ENCODE results near the gene DAPK1.

Gene DAPK1

GRCh38 chr9:87746186-87746585 is 248.5 kb downstream of the DAPK1 start:
- no peak overlapping the region for H3K9ac ChIP-seq (ENCODE audit: low read length)
- no peaks in the 10 kb centered on the region for H4K20me1 ChIP-seq (ENCODE audit: insufficient read depth, low read length)
- H3K4me1 ChIP-seq (ENCODE audit: low read length) = no peaks in the 10 kb centered on the region
- no peaks in the 10 kb centered on the region for H3K79me2 ChIP-seq (ENCODE audit: low read length)
- no peak overlapping the region for H2AFZ ChIP-seq (ENCODE audit: low read length)
- no peaks in the 10 kb centered on the region for H3K36me3 ChIP-seq (replicated peaks; ENCODE audit: insufficient read depth, low read length)
- no peak overlapping the region for H3K4me2 ChIP-seq (ENCODE audit: low read depth, low read length)
- TF ChIP-seq EZH2 (optimal IDR thresholded peaks at IDR 0.05; ENCODE audit: low read depth, low read length) (no peak), CTCF (IDR thresholded peaks at IDR 0.05; ENCODE audit: low read length) (no peak), EZH2phosphoT487 (IDR thresholded peaks at IDR 0.05; ENCODE audit: low read length) (no peak)
- no peak for DNase-seq
- H3K9me2 ChIP-seq (replicated peaks; ENCODE audit: insufficient read depth, low read length) = no peaks in the 10 kb centered on the region
- H3K4me3 ChIP-seq (ENCODE audit: low read length) = no peak overlapping the region
- no peaks in the 10 kb centered on the region for H3K27me3 ChIP-seq (replicated peaks; ENCODE audit: insufficient read depth, low read length)
- H3K27ac ChIP-seq (ENCODE audit: low read length) = no peak overlapping the region
- H3F3A ChIP-seq (ENCODE audit: insufficient read depth, low read length) = no peaks in the 10 kb centered on the region
- no peaks in the 10 kb centered on the region for H3K9me3 ChIP-seq (replicated peaks; ENCODE audit: insufficient read depth, low read length)

- Histone ChIP-seq H3F3A (ENCODE audit: insufficient read depth, low read length) (no peaks in the 10 kb centered on the region), H3K9me2 (replicated peaks; ENCODE audit: insufficient read depth, low read length) (no peaks in the 10 kb centered on the region), H3K4me1 (ENCODE audit: low read length) (no peaks in the 10 kb centered on the region), H3K4me3 (ENCODE audit: low read length) (no peak overlapping the region), H4K20me1 (ENCODE audit: insufficient read depth, low read length) (no peaks in the 10 kb centered on the region), H3K36me3 (replicated peaks; ENCODE audit: insufficient read depth, low read length) (no peaks in the 10 kb centered on the region), H3K9me3 (replicated peaks; ENCODE audit: insufficient read depth, low read length) (no peaks in the 10 kb centered on the region), H3K79me2 (ENCODE audit: low read length) (no peaks in the 10 kb centered on the region), H3K4me2 (ENCODE audit: low read depth, low read length) (no peak overlapping the region), H3K27me3 (replicated peaks; ENCODE audit: insufficient read depth, low read length) (no peaks in the 10 kb centered on the region), H3K27ac (ENCODE audit: low read length) (no peak overlapping the region), H2AFZ (ENCODE audit: low read length) (no peak overlapping the region), H3K9ac (ENCODE audit: low read length) (no peak overlapping the region)
- TF ChIP-seq CTCF (IDR thresholded peaks at IDR 0.05; ENCODE audit: low read length) (no peak), EZH2 (optimal IDR thresholded peaks at IDR 0.05; ENCODE audit: low read depth, low read length) (no peak), EZH2phosphoT487 (IDR thresholded peaks at IDR 0.05; ENCODE audit: low read length) (no peak)
- no peak for DNase-seq
These were observed 251.2 kb downstream of the DAPK1 start for GRCh38 chr9:87748881-87749280.

- no peak overlapping the region for H3K4me2 ChIP-seq (ENCODE audit: low read depth, low read length)
- no peaks in the 10 kb centered on the region for H3F3A ChIP-seq (ENCODE audit: insufficient read depth, low read length)
- no peak overlapping the region for H3K4me3 ChIP-seq (ENCODE audit: low read length)
- no peaks in the 10 kb centered on the region for H3K4me1 ChIP-seq (ENCODE audit: low read length)
- TF ChIP-seq EZH2phosphoT487 (IDR thresholded peaks at IDR 0.05; ENCODE audit: low read length) (no peak), CTCF (IDR thresholded peaks at IDR 0.05; ENCODE audit: low read length) (no peak), EZH2 (optimal IDR thresholded peaks at IDR 0.05; ENCODE audit: low read depth, low read length) (no peak)
- no peaks in the 10 kb centered on the region for H3K9me2 ChIP-seq (replicated peaks; ENCODE audit: insufficient read depth, low read length)
- H2AFZ ChIP-seq (ENCODE audit: low read length) = no peak overlapping the region
- no peaks in the 10 kb centered on the region for H3K9me3 ChIP-seq (replicated peaks; ENCODE audit: insufficient read depth, low read length)
- no peak for DNase-seq
- no peak overlapping the region for H3K27ac ChIP-seq (ENCODE audit: low read length)
- no peaks in the 10 kb centered on the region for H4K20me1 ChIP-seq (ENCODE audit: insufficient read depth, low read length)
- H3K36me3 ChIP-seq (replicated peaks; ENCODE audit: insufficient read depth, low read length) = no peaks in the 10 kb centered on the region
- no peak overlapping the region for H3K9ac ChIP-seq (ENCODE audit: low read length)
- no peaks in the 10 kb centered on the region for H3K27me3 ChIP-seq (replicated peaks; ENCODE audit: insufficient read depth, low read length)
- H3K79me2 ChIP-seq (ENCODE audit: low read length) = no peaks in the 10 kb centered on the region
These were observed 251.8 kb downstream of the DAPK1 start for GRCh38 chr9:87749335-87750035.
